ENCODE data around the gene AP4S1.

DNA sequence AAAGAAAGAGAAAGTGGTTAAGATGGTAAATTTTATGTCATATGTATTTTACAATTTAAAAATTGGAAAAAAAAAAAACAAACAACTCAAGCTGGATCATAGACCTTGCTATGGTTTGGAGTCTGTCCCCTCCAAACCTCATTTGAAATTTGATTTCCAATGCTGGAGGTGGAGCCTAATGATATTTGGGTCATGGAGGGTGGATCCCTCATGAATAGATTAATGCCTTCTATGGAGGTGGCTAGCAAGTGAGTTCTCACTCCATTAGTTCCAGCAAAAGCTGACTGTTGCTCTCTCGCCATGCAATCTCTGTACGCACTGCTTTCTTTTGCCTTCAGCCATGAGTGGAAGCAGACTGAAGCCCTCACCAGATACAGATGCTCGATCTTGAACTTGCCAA, 22.2 kb upstream of the AP4S1 start:
- TF ChIP-seq, protein P1, sequence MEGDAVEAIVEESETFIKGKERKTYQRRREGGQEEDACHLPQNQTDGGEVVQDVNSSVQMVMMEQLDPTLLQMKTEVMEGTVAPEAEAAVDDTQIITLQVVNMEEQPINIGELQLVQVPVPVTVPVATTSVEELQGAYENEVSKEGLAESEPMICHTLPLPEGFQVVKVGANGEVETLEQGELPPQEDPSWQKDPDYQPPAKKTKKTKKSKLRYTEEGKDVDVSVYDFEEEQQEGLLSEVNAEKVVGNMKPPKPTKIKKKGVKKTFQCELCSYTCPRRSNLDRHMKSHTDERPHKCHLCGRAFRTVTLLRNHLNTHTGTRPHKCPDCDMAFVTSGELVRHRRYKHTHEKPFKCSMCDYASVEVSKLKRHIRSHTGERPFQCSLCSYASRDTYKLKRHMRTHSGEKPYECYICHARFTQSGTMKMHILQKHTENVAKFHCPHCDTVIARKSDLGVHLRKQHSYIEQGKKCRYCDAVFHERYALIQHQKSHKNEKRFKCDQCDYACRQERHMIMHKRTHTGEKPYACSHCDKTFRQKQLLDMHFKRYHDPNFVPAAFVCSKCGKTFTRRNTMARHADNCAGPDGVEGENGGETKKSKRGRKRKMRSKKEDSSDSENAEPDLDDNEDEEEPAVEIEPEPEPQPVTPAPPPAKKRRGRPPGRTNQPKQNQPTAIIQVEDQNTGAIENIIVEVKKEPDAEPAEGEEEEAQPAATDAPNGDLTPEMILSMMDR (IDR thresholded peaks at IDR 0.05 in 4 of 5, conservative IDR thresholded peaks at IDR 0.05 in 1 of 5), result no peak
- TF ChIP-seq POLR2A (IDR thresholded peaks at IDR 0.05), result no peak
